GM19438 (cell line): Measurements from ENCODE around the gene ANO10.
"Not testable (repeated sequence)": the region's sequence is repeated elsewhere in the genome, so short reads cannot be mapped to it uniquely, and the experiment has no call there.

ENCODE experiments used
- ATAC-seq: cut with Tn5 transposase; IDR thresholded peaks from one replicate; pipeline ENCODE4 v1.9.1; 2021; ENCODE audit warnings: low read depth; ENCODE audit not compliant: unreplicated experiment

Gene ANO10

GRCh38 chr3:43489930-43490329 lies 131.9 kb downstream of the ANO10 start:
- no peak for ATAC-seq

GRCh38 chr3:43485931-43486330 lies 135.9 kb downstream of the ANO10 start:
- ATAC-seq, result no peak

DNA sequence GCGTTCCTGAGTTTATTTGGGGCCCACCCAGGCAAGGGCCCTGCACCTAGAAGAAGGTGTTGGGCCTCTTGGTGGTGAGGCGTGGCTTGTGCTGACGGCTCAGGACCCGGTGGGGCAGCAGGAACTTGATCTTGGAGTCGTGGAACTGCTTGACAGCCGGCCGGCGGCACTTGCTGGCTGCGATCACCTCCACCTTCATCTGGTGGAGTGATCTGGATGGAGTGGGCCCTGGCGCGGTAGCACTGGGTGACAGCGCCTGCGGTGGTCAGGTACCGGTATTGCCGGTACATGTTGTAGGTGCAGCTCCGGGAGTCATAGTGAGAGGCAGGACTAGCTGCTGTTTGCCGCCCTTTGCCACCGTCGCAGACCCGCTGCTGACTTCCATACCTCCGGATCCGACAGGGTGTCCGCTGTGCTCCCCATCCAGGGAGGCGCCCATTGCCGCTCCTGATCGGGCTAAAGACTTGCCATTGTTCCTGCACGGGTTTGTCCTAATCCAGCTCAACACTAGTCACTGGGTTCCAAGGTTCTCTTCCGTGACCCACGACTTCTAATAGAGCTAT lies 136.8 kb downstream of the ANO10 start:
- no peak for ATAC-seq

- no peak for ATAC-seq
These were observed 140.4 kb downstream of the ANO10 start for GRCh38 chr3:43481375-43481774.

DNA sequence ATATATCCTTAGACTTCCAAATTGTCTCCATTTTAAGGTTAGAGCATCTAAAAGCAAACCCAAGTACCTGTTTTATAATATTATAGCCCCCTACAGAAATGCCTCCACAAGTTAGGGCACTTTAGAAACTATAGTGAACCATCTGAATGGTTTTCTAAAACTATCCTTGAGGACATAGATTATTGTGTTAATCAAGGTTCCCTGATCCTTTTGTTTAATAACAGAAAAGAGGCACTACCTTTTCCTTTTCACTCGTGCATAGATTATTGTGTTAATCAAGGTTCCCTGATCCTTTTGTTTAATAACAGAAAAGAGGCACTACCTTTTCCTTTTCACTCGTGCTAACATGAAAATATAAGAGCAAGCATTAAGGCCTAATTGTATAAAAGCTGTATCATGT lies 143.0 kb downstream of the ANO10 start:
- ATAC-seq, result not testable (repeated sequence)

GRCh38 chr3:43478118-43478785 lies 143.6 kb downstream of the ANO10 start:
- ATAC-seq, result no peak

DNA sequence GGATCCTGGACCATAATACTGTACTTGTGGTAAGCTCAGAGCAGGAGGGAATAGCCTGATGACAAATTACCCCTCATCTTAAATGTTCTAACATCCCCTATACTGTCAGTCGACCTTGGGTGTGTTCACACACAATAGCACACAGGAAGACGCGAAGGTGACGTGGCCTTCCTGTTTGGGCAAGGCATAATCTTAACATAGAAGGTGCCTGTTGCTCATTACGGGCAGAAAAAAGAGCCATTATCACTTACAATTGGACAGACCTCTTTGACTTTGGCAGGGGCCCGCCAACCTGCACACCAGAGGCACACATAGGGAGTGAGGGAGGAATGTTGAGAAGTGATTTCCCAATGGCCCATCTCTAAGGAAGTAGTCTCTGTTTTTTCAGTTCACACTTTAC lies 144.2 kb downstream of the ANO10 start:
- no peak for ATAC-seq

GRCh38 chr3:43473737-43474136 lies 148.1 kb downstream of the ANO10 start:
- ATAC-seq, result no peak

DNA sequence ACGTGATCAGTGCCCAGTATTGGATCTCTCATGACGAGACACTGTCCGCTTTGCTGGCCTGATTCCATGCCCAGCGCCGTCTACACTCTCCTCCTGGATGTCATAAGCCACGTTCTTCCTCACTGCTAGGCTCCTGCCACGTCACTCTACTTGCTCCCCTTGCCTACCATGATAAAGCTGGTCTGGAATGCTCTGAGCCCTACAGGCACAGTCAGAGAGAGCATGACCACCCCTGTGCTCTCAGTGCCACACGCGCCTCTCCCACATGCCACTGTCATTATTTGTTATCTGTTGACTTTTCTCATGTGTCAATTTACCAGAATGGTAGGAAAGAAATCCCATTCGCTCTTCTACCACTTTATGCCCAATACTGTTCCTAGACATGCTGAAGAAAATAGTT lies 148.6 kb downstream of the ANO10 start:
- ATAC-seq, result no peak

GRCh38 chr3:43468133-43468532 lies 153.7 kb downstream of the ANO10 start:
- ATAC-seq, result no peak

- no peak for ATAC-seq
These were observed 156.7 kb downstream of the ANO10 start for GRCh38 chr3:43465109-43465508.

GRCh38 chr3:43462566-43462965 lies 159.2 kb downstream of the ANO10 start:
- not testable (repeated sequence) for ATAC-seq

DNA sequence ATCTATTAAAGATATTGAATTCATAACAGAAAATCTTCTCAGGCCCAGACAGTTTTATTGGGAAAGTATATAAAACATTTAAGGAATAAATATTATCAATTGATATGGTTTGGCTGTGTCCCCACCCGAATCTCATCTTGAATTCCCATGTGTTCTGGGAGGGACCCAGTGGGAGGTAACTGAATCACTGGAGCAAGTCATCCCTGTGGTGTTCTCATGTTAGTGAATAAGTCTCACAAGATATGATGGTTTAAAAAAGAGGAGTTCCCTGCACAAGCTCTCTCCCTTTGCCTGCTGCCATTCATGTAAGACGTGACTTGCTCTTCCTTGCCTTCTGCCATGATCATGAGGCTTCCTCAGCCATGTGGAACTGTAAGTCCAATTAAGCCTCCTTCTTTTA lies 160.5 kb downstream of the ANO10 start:
- no peak for ATAC-seq

DNA sequence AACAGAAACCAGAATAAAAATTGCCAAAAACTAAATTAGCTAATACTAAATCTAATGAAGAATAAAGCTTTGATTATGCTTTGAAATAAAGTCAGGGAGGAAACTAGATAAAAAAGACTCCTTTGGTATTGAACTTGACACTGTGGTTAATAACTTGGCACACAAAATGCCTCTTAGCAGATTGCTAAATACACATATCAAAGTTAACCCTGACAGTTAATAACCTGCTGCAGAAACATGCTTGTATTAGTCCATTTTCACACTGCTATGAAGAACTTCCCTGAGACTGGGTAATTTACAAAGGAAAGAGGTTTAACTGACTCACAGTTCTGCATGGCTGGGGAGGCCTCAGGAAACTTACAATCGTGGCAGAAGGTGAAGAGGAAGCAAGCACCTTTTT lies 164.8 kb downstream of the ANO10 start:
- ATAC-seq, result not testable (repeated sequence)

DNA sequence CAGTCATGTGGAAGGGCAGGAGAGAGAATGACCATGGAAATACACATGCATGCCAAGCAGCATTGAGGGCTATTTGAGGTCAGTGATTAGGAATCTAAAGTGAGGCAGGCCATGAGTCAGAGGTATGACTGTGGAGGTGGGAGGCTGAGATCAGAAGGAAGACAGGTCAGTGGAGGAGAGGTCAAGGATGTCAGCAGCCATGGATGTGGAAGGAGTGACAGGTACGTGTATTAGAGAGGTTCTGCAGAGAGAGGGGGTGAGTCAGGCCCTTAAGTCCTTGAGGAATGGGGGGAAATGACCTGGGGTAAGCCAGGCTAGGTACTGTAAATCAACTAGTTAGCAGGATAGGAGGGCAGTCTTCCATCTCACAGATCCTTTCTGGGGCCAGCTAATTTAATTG lies 166.6 kb downstream of the ANO10 start:
- ATAC-seq, result no peak

- ATAC-seq, result no peak
These were observed 167.8 kb downstream of the ANO10 start for GRCh38 chr3:43453981-43454380.

GRCh38 chr3:43451670-43452254 lies 170.0 kb downstream of the ANO10 start:
- ATAC-seq, result no peak

DNA sequence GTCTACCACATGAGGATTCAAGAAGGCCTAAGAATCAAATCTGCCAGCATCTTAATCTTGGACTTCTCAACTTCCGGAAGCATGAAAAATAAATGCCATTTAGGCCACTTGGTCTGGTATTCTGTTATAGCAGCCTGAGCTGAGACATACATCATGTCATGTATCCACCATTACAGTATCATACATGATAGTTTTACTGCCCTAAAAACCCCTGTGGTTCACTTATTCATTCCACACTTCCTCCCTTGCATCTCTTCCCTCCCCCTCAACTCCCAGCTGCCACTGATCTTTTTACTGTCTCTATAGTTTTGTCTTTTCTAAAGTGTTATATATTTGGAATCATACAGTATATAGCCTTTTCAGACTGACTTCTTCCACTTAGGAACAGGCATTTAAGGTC lies 173.7 kb downstream of the ANO10 start:
- ATAC-seq, result no peak

GRCh38 chr3:43445820-43446219 lies 176.0 kb downstream of the ANO10 start:
- no peak for ATAC-seq

DNA sequence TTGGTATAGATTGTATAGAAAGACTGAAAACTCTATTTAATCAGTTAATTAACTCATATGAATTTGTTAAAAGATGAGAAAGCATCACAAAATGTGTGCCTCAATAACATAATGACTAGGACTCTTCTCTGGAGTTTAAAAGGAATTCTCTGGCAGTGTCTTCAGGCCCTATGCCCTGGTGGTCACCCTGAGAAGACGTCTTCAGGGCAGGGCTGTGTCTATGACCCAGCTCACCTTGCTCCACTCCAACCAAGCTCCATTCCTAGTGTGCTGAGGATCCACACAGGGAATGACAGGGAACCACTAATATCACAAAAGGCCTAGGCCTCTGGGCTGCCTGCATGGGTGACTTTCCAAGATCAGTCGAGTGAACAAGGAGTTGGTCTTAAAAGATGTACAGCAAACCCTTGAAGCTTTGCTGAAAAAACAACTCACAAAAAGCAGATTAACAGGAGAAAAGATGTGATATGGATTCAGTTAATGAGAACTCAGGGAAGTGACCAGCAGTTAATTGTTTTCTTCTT lies 178.9 kb downstream of the ANO10 start:
- no peak for ATAC-seq

DNA sequence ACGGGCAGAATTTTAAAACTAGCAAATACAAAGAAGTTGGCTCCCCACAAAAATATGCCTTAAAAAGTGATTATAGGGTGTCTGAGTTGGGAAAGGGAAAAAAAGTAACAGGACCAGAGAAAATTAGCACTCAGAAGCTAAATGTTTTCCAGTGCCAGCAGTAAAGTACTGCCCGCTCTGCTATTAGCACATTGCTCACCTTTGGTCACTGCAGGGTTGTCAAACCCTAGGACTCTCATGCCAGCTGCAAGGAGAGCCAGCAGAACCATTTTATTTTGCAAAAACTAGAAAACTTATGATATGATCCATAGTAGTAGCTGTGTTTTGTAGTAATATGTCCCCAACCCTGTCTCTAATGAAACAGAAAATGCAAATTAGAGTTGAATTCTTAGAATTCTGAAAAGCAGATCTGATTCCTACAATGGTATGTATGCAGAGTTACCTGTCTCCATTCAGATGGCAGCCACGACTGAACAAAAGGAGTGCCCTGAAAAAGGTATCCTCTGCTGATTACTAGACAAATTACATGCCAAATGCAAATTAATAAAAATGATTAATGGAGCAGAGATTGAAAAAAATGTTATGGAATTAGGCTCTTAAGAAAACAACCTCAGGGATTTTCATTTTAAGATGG lies 185.2 kb downstream of the ANO10 start:
- ATAC-seq, result no peak

DNA sequence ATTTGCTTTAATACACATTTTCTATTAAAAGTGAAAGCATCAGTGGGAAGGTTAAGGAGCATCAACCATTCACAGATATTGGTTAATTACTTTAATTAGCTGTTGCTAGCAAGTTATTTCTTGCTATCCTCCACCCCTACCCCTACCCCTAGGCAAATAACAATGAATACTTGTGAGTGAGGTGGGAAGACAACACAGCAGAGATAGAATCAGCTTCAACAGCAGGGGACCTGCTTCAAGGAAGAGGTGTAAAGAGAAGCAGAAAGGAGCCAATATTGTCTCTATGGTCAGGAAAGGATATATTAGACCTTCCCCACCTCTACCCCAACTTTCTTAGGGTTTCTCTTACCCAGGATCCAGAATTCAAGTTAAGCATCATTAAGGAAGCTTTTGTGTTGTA lies 186.1 kb downstream of the ANO10 start:
- no peak for ATAC-seq
